ENCODE data around the gene S100A9. TPM values are rescaled to one million over a fixed set of nuclear protein-coding genes. Genes with fewer than 3 reads are reported as not detected.

S100A9 gene
- total RNA-seq (2022; extraction: Qiagen RNA extraction; ENCODE audit: low read depth): 0.38 to 2.0 TPM (median 1.1 TPM) in 5 replicates

GRCh38 chr1:153357853-153358690, at the start of gene S100A9:
S100A9 (plus strand) TSS chr1:153357854; CDS start chr1:153358284, 430 bp downstream.

DNA sequence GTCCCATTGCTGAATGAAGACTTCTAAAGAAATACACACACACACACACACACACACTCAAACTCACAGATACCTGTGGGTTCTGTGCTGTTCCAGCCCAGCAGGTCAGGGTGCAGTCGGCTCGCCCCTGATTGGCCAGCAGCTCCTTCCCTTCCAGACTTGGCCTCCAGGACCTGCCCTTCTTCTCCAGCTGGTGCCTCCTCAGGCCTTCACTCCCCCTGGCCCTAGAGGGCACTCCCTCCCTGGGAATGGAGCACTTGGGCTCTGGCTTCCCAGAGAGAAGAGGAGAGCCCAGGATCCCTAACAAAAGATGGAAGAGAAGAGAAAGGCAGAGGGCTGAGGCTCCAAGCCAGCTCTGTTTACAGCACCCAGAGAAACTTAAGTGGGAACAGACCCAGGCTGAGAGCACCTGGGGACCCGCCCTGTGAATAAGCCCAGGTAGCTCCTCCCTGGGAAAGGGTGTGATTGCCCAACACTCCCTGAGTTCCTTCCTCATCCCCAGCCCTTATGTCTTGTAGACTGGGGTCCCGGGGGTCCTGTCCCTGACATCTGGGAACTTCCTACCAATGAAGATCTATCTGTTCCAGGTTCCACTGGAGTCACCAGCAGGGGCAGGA, 45.0 kb upstream of the S100A9 start, which contains the start of gene PGLYRP3:
TSS of gene PGLYRP3 (minus strand) at position 383 of the 617 bp plus-strand sequence. CDS start 2,287 bp downstream, outside the sequence.

GRCh38 chr1:153348511-153349362, 8.9 kb upstream of the S100A9 start, which contains the start of gene PGLYRP4:
PGLYRP4 (minus strand) TSS chr1:153348841; CDS start chr1:153347932, 909 bp downstream.

DNA sequence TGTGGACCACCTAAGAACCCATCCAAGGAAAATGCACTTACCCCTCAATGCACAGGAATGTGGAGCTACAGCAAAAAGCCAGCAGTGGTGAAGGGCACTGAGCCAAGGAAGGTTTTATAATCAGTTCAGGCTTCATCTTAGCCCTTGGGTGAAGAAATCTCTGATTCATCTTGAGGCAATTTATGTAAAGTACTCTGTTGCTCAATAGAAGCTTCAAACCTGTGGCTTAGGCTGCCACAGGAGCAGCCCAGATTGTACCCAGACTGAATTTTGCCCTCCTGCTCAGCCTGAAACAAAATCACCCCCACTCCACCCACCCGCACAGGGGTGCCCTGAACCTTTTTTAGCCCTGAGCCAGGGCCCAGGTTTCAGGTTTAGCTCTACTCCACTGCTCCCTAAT, 17.9 kb downstream of the S100A9 start, which contains the start of gene S100A12:
TSS of gene S100A12 (minus strand) at position 111 of the 400 bp plus-strand sequence. CDS start 1,029 bp downstream, outside the sequence.

DNA sequence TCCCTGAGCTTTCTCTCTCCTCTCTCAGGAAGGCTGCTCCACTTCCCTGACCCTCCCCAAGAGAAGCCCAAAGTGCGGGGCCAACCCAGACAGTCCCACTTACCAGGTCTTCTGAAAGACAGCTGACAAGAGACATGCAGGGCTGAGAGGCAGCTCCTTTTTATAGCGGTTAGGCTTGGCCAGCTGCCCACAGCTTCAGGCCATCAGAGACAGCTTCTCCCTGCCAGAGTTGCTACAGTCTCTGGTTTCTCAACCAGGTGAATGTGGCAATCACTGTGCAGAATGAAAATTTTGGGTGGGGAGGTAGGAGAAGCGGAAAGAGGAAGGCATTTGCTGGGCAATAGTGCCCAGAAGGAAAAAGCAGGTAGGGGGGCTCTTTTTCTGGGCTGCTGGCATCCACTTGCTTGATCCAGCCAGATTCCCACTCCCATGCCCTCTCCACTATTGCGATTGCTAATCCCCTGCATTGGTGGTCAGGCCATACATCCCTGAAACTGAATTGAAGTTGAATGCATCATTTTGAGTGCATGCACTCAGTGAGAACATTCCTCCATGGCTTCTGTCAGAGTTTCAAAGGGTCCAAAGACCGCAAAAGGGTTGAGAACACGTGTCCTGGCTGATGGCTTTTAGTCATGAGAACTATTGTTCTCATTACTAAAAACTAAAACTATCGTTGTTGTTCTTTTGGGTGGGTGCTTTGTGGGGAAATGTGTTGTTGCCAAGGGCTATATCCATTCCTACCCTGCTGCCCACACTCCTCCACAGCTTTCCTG, 33.5 kb downstream of the S100A9 start, which contains the start of gene S100A8:
TSS of gene S100A8 (minus strand) at position 136 of the 773 bp plus-strand sequence. CDS start 538 bp downstream, outside the sequence.

Other genes starting within 250 kb of the S100A9 start
- gene SPRR2F, start 244.3 kb upstream of the S100A9 start, total RNA-seq (2022; extraction: Qiagen RNA extraction; ENCODE audit: low read depth): not detected in 5 replicates
- gene SPRR2G, start 207.0 kb upstream of the S100A9 start, total RNA-seq (2022; extraction: Qiagen RNA extraction; ENCODE audit: low read depth): not detected in 5 replicates
- not detected in 5 replicates for gene LELP1, start 154.4 kb upstream of the S100A9 start, total RNA-seq (2022; extraction: Qiagen RNA extraction; ENCODE audit: low read depth)
- not detected in 5 replicates for gene PRR9, start 140.3 kb upstream of the S100A9 start, total RNA-seq (2022; extraction: Qiagen RNA extraction; ENCODE audit: low read depth)
- not detected in 5 replicates for gene LORICRIN, start 98.2 kb upstream of the S100A9 start, total RNA-seq (2022; extraction: Qiagen RNA extraction; ENCODE audit: low read depth)
- gene PGLYRP3, start 44.9 kb upstream of the S100A9 start, total RNA-seq (2022; extraction: Qiagen RNA extraction; ENCODE audit: low read depth): not detected in 5 replicates
- gene PGLYRP4, start 9.0 kb upstream of the S100A9 start, total RNA-seq (2022; extraction: Qiagen RNA extraction; ENCODE audit: low read depth): not detected in 5 replicates
- not detected in 5 replicates for gene S100A12, start 17.8 kb downstream of the S100A9 start, total RNA-seq (2022; extraction: Qiagen RNA extraction; ENCODE audit: low read depth)
- gene S100A8, start 33.2 kb downstream of the S100A9 start, total RNA-seq (2022; extraction: Qiagen RNA extraction; ENCODE audit: low read depth): not detected in 5 replicates
- not detected in 5 replicates for gene S100A7A, start 58.7 kb downstream of the S100A9 start, total RNA-seq (2022; extraction: Qiagen RNA extraction; ENCODE audit: low read depth)
- not detected in 5 replicates for gene S100A7, start 102.8 kb downstream of the S100A9 start, total RNA-seq (2022; extraction: Qiagen RNA extraction; ENCODE audit: low read depth)
- 3,071 to 3,604 TPM (median 3,274 TPM) in 5 replicates for gene S100A6, start 178.1 kb downstream of the S100A9 start, total RNA-seq (2022; extraction: Qiagen RNA extraction; ENCODE audit: low read depth)
- gene S100A5, start 183.1 kb downstream of the S100A9 start, total RNA-seq (2022; extraction: Qiagen RNA extraction; ENCODE audit: low read depth): 0.42 to 1.1 TPM (median 0.57 TPM) in 5 replicates
- gene S100A4, start 188.0 kb downstream of the S100A9 start, total RNA-seq (2022; extraction: Qiagen RNA extraction; ENCODE audit: low read depth): 1,522 to 1,903 TPM (median 1,710 TPM) in 5 replicates
- gene S100A3, start 191.4 kb downstream of the S100A9 start, total RNA-seq (2022; extraction: Qiagen RNA extraction; ENCODE audit: low read depth): 85.7 to 107 TPM (median 98.6 TPM) in 5 replicates
- gene S100A2, start 208.0 kb downstream of the S100A9 start, total RNA-seq (2022; extraction: Qiagen RNA extraction; ENCODE audit: low read depth): 17.0 to 31.3 TPM (median 24.8 TPM) in 5 replicates

Measured in A549 treated with RU486 at 1 μM for 4 hours (cell line).